ENCODE results near the gene BCL2L15. TPM values are rescaled to one million over a fixed set of nuclear protein-coding genes. Genes with fewer than 3 reads are reported as not detected.

The BCL2L15 gene
- total and polyA plus RNA-seq, 2 of the 8 experiments (the other 6 are each of a cell fraction or from before 2014, with no cell fraction given): 0.32 to 0.36 TPM

DNA sequence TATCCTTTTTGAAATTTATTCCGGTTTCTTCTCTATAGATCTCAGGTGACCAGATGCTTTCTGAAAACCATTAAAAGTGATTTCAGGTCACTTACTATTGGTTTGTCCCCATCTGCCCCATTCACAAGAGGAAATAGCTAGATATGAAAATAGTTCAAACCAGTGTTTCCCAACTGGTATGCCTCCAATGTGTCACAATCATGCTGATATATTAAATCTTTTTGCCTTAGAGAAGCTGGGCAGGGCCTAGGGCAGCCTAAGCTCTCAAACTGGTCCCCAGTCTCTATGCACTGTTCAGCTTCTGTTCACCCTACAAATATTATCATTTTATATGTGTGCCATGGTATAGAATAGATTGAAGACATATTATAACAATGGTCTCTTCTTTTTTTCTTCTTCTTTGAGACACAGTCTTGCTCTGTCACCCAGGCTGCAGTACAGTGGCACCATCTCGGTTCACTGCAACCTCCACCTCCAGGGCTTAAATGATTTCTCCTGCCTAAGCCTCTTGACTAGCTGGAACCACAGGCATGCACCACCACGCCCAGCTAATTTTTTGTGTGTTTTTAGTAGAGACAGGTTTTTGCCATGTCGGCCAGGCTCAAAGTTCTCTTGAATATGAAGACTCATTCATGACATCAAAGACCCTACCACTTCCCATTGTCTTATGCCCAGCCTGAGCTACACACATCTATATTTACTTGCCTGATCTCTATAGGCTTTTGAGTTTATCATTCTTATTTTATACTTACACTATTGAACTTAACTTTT, 31.6 kb downstream of the BCL2L15 start (continued):
- TF ChIP-seq, protein P1, sequence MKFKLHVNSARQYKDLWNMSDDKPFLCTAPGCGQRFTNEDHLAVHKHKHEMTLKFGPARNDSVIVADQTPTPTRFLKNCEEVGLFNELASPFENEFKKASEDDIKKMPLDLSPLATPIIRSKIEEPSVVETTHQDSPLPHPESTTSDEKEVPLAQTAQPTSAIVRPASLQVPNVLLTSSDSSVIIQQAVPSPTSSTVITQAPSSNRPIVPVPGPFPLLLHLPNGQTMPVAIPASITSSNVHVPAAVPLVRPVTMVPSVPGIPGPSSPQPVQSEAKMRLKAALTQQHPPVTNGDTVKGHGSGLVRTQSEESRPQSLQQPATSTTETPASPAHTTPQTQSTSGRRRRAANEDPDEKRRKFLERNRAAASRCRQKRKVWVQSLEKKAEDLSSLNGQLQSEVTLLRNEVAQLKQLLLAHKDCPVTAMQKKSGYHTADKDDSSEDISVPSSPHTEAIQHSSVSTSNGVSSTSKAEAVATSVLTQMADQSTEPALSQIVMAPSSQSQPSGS (IDR thresholded peaks at IDR 0.05; ENCODE audit: low read length): no peak
- TF ChIP-seq, protein P2, sequence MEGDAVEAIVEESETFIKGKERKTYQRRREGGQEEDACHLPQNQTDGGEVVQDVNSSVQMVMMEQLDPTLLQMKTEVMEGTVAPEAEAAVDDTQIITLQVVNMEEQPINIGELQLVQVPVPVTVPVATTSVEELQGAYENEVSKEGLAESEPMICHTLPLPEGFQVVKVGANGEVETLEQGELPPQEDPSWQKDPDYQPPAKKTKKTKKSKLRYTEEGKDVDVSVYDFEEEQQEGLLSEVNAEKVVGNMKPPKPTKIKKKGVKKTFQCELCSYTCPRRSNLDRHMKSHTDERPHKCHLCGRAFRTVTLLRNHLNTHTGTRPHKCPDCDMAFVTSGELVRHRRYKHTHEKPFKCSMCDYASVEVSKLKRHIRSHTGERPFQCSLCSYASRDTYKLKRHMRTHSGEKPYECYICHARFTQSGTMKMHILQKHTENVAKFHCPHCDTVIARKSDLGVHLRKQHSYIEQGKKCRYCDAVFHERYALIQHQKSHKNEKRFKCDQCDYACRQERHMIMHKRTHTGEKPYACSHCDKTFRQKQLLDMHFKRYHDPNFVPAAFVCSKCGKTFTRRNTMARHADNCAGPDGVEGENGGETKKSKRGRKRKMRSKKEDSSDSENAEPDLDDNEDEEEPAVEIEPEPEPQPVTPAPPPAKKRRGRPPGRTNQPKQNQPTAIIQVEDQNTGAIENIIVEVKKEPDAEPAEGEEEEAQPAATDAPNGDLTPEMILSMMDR (IDR thresholded peaks at IDR 0.05; ENCODE audit: control extremely low read depth in 1 of 3, insufficient read depth in 1 of 3, low read depth in 1 of 3, low read length in 3 of 3): no peak
- TF ChIP-seq ASH2L (IDR thresholded peaks at IDR 0.05; ENCODE audit: low read length) (no peak), PHF8 (conservative IDR thresholded peaks at IDR 0.05; ENCODE audit: low read depth, low read length) (no peak), EGR1 (IDR thresholded peaks at IDR 0.05; ENCODE audit: borderline replicate concordance, low read depth, low read length) (no peak)
